Right ventricle myocardium inferior (tissue), 1 donor: ENCODE results near the gene DYRK1A. TPM values are rescaled to one million over a fixed set of nuclear protein-coding genes. Genes with fewer than 3 reads are reported as not detected.

Experiments
- ATAC-seq: fragments of 200-7000 bp; cut with Tn5 transposase; one replicate; pipeline ENCODE4 v1.9.1; 2020; ENCODE audit warnings: mild to moderate bottlenecking, moderate library complexity
- DNase-seq: peaks from one replicate; pipeline ENCODE4 v3.0.0; 2021; ENCODE audit errors: missing footprints
- intact Hi-C: fragments of 100-400 bp; cut with DNase I; formaldehyde crosslinking; loops from one replicate; pipeline ENCODE4 v1.11.0; 2022
- total RNA-seq: library from RNA; stranded (reverse); fragmentation: NEBNext Ultra II Directional; extraction: Animal tissue kit (Norgen Biotek cat#: 25700); gene quantifications from one replicate; pipeline ENCODE4 v1.2.1, GENCODE V29; 2021
- donor health status: DM: no; HTN: yes; CAD: no; lungs with severe emphysema.

Gene DYRK1A
- total RNA-seq, 1 donor from 2014 or later, result 63.5 TPM

GRCh38 chr21:37564341-37564923 lies 197.9 kb downstream of the DYRK1A start:
- peak; percentile 84 for DNase-seq
- peak; percentile 74 for ATAC-seq
- intact Hi-C loops, result loop anchor here (2.0 to 5.0 kb wide), 5 partner anchors 62 to 492 kb away; partner anchors contain the start of genes DYRK1A, PIGP, TTC3 and VPS26C

DNA sequence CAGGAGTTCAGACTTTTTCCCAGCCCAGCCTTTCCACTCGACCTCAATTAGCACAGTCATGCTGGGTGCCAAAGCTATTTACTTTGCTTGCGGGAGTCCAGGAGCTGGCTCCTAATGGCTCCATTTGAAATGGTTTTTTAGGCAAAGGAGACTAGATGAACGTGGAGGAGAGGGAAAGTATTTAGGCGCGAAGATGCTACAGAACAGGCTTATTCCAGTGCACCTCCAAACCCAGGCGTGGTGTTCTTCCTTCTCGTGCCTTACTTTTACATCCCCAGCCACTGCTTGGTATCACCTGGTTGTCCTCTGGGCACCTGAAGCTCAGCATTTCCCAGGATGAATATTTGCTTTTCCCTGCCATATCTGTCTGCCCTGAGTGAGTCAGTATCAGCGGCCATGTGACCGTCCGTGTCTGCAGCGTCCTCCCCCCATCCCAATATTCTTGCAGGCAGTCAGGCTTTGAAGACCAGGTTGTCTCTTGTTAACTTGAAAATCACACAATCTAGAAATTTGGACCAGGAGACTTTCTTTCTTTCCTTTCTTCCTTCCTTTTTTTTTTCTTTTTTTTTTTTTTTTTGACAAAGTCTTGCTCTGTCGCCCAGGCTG lies 198.5 kb downstream of the DYRK1A start:
- ATAC-seq (peak; percentile 6), DNase-seq (no peak)
- intact Hi-C loops, result loop anchor here (2.0 to 5.0 kb wide), 5 partner anchors 63 to 493 kb away; partner anchors contain the start of genes DYRK1A, PIGP, TTC3 and VPS26C

DNA sequence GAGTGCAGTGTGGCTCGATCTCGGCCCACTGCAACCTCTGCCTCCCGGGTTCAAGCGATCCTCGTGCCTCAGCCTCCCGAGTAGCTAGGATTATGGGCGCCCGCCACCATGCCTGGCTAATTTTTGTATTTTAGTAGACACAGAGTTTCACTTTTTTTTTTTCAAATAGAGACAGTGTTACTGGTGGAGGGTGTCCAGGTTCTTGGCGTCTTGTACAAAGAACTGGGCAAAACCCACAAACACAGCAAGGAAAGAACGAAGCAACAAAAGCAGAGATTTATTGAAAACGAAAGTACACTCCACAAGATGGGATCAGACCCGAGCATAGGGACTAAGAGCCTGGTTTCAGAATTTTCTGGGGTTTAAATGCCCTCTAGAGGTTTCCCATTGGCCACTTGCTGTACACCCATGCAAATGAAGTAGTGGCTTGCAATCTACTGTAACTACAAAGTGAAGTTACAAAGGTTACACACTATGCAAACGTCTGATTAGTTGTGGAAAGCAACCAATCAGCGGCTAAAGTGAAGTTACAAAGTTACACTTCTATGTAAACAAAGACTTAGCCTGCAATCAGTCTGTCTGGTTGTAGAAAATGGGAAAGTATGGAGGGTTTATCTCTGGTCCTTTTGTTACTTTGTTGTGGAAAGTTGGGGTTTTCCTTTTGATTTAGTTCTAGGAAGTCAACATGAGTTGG lies 199.1 kb downstream of the DYRK1A start:
- ATAC-seq, result no peak
- intact Hi-C loops, result loop anchor here (2.0 kb wide), 1 partner anchor 199 kb away; the partner anchor contains the start of gene DYRK1A

DNA sequence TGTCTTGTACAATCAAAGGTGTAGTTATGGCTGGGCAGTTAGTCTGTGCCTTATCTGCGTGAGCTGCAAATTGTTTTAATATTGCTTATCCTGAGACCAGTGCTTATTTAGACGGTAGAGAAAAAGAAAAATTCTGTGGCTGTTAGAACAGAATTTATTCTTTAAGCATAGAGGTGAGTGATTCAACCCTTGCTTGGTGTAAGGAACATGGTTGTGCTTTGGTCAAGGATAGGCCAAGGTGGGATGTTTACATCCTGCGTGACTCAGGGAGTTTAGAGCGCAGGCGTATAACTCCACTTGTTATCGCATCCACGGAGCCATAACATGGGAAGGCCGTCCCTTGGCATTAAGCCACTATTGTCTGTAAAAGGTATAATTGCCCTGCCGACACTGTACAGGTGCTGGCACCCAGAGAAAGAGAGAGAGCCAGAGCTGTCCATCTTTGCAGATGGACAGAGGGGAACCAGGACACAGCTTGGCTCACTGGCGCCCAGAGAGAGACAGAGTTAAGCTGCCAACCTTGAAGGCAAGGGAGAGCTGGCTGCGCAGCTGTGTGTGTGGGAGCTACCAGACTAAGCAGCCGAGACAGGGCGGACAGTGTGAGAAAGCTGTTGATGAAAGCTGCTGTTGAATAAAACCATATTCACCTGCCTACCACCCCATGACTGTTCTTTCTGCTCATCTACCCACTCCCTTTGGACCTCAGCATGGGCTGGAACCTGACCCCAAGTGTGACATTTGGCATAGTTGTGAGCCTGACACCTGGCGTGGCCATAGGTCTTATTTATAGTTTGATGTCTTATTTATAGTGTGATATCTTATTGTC lies 200.4 kb downstream of the DYRK1A start:
- DNase-seq, result no peak
- intact Hi-C loops, result no loop called here
- no peak for ATAC-seq

More for the DNA sequence above, 199.1 kb downstream of the DYRK1A start:
- DNase-seq, result no peak

- intact Hi-C loops, result no loop called here
- no peak for ATAC-seq
- DNase-seq, result no peak
Measured at GRCh38 chr21:37568415-37568814, 201.8 kb downstream of the DYRK1A start.

DNA sequence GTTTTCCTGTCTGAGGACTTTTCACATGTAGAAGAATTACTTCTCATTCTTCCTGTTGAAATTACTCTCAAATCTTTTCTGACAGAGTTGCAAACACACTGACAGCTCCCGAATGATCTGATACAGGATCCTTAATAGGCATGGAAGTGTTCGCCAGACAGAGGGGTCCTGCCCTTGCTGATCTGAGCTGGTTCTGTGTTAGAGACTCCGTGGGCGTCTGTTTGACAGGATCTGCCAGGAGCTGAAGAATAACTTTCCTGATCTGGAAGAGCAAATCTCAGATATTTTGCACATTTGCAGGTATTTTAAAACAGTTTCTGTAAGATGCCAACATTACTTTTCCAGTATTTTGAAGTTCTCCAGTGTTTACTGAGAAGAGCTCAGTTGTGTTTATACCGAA lies 202.3 kb downstream of the DYRK1A start:
- ATAC-seq (no peak), DNase-seq (no peak)
- intact Hi-C loops, result no loop called here

DNA sequence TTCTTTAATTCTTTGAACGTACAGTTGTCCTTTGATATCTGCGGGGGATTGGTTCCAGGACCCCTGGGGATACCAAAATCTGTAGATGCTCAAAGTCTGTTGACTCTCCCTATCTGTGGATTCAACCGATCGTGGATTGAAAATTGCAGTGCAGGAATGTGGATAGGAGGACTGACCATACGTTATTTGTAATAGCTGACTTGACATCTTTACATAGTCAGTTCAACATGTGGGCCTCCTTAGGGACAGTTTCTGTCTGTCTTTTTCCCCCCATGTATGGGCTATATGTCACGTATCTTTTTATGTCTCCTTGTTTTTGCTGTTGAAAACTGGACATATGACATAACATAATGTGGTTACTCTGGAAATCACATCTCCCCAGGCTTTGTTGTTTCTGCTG lies 204.9 kb downstream of the DYRK1A start:
- DNase-seq, result no peak
- intact Hi-C loops, result no loop called here
- ATAC-seq, result no peak

DNA sequence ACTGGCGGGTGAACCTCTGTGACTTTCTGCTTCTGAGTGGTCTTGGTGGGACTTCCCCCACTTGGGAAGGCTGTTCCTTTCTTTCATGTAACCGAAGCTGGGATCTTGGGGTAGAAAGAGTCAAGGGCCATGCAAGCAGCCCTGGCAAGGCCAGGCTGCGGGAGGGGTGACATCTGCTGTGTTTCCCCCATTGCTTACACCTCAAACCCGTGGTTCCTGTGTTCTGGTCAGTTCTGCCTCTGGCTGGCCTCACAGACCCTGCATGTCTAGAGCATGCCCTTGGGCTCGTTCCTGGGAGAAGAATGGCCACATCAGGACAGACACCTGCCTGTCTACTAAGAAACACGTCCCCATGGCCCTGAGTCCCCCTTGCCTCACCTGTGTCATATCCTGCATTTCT lies 207.7 kb downstream of the DYRK1A start:
- ATAC-seq (no peak), DNase-seq (no peak)
- intact Hi-C loops, result no loop called here

- DNase-seq (no peak), ATAC-seq (no peak)
- intact Hi-C loops, result no loop called here
Measured at GRCh38 chr21:37574751-37575150, 208.2 kb downstream of the DYRK1A start.

DNA sequence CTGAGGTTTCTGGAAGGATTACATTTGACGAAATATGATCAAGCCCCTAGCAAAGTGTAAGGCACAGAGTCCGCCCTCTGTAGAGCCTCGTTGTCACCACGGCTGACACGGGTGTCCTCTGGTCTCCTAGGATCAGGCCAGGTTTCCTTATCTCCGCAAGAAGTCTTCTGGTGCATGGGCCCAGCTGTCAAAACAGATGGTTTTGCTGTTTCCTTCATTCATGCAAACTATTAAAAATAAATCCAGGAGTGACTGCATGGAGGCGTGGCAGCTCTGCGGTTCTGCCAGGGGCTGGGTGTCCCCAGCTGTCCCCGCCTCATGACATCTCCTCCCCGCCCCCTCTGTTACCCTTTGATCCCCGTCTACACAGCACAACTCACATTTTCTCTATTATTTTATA lies 209.0 kb downstream of the DYRK1A start:
- no peak for ATAC-seq
- DNase-seq, result no peak
- intact Hi-C loops, result no loop called here

Other genes with a start within 250 kb of the DYRK1A start
- gene VPS26C, start 99.4 kb upstream of the DYRK1A start, total RNA-seq, result 49.7 TPM